BE2C (cell line): ENCODE measurements around the gene ZNF362.
A peak's percentile ranks its signal among the peaks of the same experiment; 100 is the strongest.

Source experiments
- DNase-seq: peaks from one replicate; pipeline ENCODE4 v3.0.0-alpha.2; 2020
- H3K27me3 ChIP-seq: fragments of 250-450 bp; sonication (Bioruptor Pico); 2 replicates; pipeline ENCODE4 v1.5.1; 2020; ENCODE audit warnings: mild to moderate bottlenecking
- H3K36me3 ChIP-seq: fragments of 250-450 bp; sonication (Bioruptor Pico); 2 replicates; pipeline ENCODE4 v1.5.1; 2020; ENCODE audit warnings: mild to moderate bottlenecking
- H3K4me1 ChIP-seq: fragments of 250-450 bp; sonication (Bioruptor Pico); 2 replicates; pipeline ENCODE4 v1.5.1; 2020
- H3K4me3 ChIP-seq: 2 replicates; pipeline ENCODE4 v1.5.1; 2011; ENCODE audit warnings: low read depth, low read length
- H3K9me3 ChIP-seq: fragments of 250-450 bp; sonication (Bioruptor Pico); 2 replicates; pipeline ENCODE4 v1.5.1; 2020
- CTCF ChIP-seq: IDR thresholded peaks from 2 replicates; pipeline ENCODE4 v1.5.1; 2012; ENCODE audit warnings: mild to moderate bottlenecking, low read depth, low read length

The ZNF362 gene

GRCh38 chr1:33347650-33347992 is 91.3 kb downstream of the ZNF362 start:
- no peaks in the 10 kb centered on the region for H3K36me3 ChIP-seq
- H3K4me1 ChIP-seq = peaks cover 1% of the 10 kb centered on the region; the same call in 1 of the 2 replicates
- H3K9me3 ChIP-seq = no peaks in the 10 kb centered on the region
- no peak for TF ChIP-seq CTCF
- H3K4me3 ChIP-seq = peak overlapping the region; percentile 73
- no peaks in the 10 kb centered on the region for H3K27me3 ChIP-seq
- no peak for DNase-seq

GRCh38 chr1:33348194-33348593 is 91.9 kb downstream of the ZNF362 start:
- no peak for TF ChIP-seq CTCF
- Histone ChIP-seq H3K4me1 (no peaks in the 10 kb centered on the region), H3K27me3 (no peaks in the 10 kb centered on the region), H3K36me3 (no peaks in the 10 kb centered on the region), H3K4me3 (peak overlapping the region; percentile 73), H3K9me3 (no peaks in the 10 kb centered on the region)
- no peak for DNase-seq

- H3K4me3 ChIP-seq = peak overlapping the region; percentile 73
- TF ChIP-seq CTCF = no peak
- no peaks in the 10 kb centered on the region for H3K36me3 ChIP-seq
- H3K9me3 ChIP-seq = no peaks in the 10 kb centered on the region
- no peak for DNase-seq
- H3K27me3 ChIP-seq = no peaks in the 10 kb centered on the region
- no peaks in the 10 kb centered on the region for H3K4me1 ChIP-seq
These were observed 92.4 kb downstream of the ZNF362 start for GRCh38 chr1:33348676-33349080.

- no peaks in the 10 kb centered on the region for H3K36me3 ChIP-seq
- H3K4me3 ChIP-seq = peak overlapping the region; percentile 73
- no peaks in the 10 kb centered on the region for H3K27me3 ChIP-seq
- no peaks in the 10 kb centered on the region for H3K4me1 ChIP-seq
- H3K9me3 ChIP-seq = no peaks in the 10 kb centered on the region
- DNase-seq = peak; percentile 21
- TF ChIP-seq CTCF = no peak
These were observed 92.9 kb downstream of the ZNF362 start for GRCh38 chr1:33349081-33349759.

- no peaks in the 10 kb centered on the region for H3K4me1 ChIP-seq
- H3K36me3 ChIP-seq = no peaks in the 10 kb centered on the region
- H3K9me3 ChIP-seq = no peaks in the 10 kb centered on the region
- peak overlapping the region; percentile 69 for H3K4me3 ChIP-seq
- TF ChIP-seq CTCF = no peak
- no peaks in the 10 kb centered on the region for H3K27me3 ChIP-seq
- peak; percentile 86 for DNase-seq
These were observed 93.7 kb downstream of the ZNF362 start for GRCh38 chr1:33349778-33350610.
